ENCODE measurements around the gene JPT2.
"Not testable (repeated sequence)": the region's sequence is repeated elsewhere in the genome, so short reads cannot be mapped to it uniquely, and the experiment has no call there.

Gene JPT2

DNA sequence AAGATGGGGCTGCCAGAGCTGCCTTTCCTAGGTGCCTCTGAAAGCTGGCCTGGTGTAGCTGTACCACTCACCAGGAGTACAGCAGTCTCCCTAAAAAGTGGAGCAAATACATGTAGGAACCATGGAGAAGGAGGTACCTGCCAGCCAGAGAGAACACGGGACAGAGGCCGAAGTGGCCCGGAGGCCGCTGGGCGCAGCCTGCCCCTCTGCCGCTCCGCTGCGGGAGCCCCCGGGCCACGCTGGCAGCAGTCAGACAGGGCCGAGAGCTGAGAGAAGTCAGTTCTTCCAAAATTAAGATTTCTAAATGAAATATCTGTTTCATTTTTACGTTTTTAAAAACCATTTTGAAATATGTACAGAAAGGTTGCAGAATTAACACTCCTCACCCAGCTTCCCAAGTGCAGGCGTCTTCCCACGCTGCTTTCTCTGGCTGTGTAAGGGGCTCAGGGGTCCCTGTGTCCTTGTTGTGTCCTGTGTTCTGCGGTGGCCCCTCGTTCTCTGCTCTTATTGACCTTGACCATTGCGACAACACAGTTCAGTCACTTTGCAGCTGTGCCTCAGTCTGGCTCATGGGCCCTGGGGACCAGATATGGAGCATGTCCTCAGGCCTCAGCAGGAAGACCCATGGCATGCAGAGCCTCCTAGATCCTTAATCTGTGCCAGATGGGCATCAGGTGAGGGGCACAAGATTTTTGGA lies 32.9 kb downstream of the JPT2 start:
- no peak for DNase-seq

DNA sequence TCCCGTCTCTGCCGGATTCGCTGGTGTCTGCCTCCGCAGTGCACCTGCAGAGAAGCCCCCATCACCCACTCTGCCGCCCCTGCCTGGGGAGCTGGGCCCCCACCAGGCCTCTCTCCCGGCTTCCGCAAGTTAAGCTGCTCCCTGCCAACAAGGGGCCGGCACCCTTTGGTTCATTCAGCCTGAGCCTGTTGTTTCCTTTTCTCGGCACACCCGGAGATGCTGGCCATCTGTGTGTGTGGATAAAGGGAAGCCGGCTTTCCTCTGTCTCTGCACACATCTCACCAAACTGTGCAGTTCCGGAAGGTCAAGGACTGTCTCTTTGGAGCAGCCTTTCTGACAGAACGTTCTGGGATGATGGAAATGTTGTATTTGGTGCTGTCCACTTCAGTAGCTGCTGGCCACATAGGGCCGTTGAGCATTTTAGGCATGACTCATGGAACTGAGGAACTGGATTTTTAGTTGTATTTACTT lies 34.7 kb downstream of the JPT2 start:
- no peak for DNase-seq

DNA sequence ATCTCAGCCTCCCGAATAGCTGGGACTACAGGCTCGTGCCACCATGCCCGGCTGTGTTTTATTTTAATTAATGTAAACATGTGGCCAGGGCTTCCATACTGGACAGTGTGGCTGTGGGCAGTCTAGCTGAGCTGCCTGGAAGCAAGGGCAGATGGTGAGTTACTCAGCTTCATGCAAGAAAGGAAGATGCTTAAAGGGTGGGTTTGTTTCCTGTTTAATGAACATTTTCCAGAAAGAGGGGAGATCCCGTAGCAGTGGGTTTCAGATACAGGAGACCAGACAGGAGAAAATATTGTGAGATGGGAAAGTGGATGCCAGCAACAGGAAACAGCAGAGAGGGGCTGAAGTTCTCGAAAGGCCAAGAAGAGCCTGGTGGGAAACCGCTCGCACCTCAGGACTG lies 35.3 kb downstream of the JPT2 start:
- DNase-seq = no peak

DNA sequence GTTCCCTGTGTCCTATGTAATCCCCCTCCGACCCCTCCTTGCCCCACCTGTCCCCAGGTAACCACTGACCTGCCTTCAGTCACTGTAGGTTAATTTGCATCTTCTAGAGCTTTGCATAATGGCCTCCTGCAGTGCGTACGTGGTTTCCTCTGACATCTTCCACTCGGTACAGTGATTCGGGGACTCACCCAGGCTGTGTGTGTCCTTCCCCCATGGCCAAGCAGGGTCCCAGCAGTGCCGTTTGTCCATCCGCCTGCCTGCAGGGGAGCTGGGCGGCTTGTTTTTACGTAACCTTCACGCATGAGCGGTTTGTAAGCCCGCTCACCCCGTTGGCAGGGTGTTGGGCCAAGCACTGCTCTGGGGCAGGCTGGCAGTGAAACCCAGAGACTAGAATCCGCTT lies 35.9 kb downstream of the JPT2 start:
- DNase-seq = no peak

DNA sequence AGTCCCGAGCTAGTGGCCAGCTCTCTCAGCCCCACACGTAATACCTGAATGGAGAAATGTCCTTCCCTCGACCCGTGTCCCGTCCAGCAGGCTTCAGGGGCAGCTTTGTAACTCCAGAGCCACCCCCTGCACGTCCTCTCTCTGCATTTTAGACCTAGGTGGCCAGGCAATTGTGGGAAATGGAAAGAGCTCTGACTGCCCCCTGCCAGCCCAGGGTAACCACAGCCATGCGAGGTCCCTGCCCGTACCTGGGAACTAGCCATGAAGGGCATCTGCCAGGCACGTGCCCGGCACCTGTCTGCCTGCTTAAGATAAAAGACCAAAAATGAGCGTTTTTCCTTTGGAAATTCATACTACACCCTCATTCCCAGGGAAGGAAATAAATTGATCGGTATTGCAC lies 37.1 kb downstream of the JPT2 start:
- DNase-seq = no peak

DNA sequence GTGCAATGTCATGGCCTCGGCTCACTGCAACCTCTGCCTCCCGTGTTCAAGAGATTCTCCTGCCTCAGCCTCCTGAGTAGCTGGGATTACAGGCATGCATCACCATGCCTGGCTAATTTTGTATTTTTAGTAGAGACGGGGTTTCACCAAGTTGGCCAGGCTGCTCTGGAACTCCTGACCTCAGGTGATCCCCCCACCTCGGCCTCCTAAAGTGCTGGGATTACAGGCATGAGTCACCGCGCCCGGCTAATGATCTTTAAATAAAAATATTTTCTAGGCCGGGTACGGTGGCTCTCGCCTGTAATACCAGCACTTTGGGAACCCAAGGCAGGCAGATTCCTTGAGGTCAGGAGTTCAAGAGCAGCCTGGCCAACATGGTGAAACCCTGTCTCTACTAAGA lies 40.2 kb downstream of the JPT2 start:
- not testable (repeated sequence) for DNase-seq

DNA sequence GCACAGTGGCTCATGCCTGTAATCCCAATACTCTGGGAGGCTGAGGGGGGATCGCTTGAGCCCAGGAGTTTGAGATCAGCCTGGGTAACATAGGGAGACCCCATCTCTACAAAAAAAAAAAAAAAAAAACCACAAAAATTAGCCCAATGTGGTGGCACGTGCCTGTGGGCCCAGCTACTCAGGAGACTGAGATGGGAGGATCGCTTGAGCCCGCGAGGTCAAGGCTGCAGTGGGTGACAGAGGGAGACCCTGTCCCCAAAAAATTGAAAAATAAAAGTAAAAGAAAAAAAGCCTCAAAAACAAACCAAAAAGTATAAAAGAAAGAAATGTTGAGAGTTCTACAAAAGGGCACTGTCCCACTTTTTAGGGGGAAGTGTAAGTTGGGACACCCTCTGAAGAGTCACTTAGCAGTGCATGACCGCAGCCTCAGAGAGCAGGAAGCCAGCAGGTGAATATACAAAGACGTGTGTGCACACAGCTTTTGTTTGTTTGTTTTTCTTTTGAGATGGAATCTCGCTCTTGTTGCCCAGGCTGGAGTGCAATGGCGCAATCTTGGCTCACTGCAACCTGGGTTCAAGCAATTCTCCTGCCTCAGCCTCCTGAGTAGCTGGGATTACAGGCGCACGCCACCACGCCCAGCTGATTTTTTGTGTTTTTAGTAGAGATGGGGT lies 41.6 kb downstream of the JPT2 start:
- peak; percentile 41 for DNase-seq

DNA sequence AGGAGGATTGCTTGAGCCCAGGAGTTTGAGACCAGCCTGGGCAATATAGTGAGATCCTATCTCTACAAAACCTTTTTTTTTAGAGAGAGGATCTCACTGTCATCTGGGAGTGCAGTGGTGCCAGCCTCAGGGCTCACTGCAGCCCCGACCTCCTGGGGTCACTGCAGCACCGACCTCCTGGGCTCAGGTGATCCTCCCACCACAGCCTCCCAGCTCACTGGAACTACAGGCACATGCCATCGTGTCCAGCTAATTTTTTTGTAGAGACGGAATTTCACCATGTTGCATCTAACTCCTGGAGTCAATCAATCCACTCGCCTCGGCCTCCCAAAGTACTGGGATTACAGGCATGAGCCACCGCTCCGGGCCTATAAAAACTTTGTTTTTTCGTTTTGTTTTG lies 43.3 kb downstream of the JPT2 start:
- no peak for DNase-seq

DNA sequence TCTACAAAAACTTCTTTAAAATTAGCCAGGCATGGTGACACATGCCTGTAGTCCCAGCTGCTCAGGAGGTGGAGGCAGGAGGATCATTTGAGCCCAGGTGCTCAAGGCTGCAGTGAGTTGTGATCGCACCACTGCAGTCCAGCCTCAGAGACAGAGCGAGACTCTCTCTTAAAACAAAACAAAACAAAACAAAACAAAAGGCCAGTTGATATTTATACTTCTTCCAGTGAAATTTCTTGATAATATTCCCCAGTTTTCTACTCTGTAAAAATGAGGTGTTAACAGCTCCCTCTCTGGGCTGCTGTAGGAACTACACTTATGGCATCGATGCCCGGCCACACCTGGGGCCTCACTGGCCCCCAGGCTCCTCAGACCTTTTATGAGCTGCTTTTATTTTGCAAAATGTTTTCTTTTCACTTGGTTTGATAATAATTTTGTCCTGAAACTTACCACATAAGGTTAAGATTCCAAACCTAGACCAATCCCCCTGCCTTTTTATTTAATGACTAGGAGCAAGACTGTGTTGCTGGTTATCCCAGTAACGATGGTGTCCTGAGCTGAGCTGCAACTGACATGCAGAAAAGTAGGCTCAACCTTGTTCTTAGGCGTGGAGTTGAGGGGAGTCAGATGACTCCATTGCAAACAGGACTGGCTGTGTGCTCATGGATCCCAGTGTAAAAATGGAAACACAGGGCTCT lies 45.5 kb downstream of the JPT2 start:
- DNase-seq = no peak

DNA sequence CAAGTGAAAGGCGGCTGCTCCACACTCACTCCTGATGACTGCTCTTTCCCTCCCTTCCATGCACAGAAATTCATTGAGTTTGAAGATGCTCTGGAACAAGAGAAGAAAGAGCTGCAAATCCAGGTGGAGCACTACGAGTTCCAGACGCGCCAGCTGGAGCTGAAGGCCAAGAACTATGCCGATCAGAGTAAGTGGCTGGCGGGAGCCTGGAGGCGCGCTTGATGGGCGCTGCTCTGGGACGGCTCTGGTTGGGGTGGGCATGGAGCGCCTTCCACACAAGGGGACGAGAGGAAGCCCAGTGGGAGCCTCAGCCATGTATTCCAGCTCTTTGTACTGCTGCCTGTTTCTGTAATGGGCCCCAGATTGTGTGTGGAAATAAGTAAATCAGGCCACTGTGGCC lies 46.4 kb downstream of the JPT2 start:
- no peak for DNase-seq

DNA sequence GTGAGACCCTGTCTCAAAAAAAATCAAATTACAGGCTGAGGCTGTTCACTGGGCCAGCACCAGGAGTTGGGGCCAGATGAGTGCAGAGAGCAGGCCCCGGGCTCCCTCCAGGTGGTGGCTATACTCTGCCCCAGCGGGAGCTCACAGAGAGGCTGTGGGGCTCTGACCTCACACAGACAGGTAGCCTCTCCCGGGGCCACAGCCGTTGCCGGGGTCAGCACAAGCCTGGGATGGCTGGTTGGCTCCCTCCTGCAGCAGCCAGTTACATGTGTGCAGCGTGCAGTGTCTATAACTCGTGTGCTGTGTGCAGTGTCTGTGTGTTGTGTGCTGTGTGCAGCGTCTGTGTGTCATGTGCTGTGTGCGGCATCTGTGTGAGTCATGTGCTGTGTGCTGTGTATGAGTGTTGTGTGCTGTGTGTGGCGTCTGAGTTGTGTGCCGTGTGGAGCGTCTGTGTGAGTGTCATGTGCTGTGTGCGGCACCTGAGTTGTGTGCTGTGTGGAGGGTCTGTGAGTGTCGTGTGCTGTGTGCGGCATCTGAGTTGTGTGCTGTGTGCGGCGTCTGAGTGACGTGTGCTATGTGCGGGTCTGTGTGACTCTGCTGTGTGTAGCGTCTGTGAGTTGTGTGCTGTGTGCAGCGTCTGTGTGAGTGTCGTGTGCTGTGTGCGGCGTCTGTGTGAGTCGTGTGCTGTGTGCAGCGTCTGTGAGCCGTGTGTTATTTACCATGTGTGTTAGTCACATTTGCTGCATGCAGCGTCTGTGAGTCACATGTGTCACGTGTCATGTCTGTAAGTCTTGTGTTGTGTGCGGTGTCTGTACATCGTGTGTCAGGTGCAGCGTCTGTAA lies 48.8 kb downstream of the JPT2 start:
- no peak for DNase-seq

DNA sequence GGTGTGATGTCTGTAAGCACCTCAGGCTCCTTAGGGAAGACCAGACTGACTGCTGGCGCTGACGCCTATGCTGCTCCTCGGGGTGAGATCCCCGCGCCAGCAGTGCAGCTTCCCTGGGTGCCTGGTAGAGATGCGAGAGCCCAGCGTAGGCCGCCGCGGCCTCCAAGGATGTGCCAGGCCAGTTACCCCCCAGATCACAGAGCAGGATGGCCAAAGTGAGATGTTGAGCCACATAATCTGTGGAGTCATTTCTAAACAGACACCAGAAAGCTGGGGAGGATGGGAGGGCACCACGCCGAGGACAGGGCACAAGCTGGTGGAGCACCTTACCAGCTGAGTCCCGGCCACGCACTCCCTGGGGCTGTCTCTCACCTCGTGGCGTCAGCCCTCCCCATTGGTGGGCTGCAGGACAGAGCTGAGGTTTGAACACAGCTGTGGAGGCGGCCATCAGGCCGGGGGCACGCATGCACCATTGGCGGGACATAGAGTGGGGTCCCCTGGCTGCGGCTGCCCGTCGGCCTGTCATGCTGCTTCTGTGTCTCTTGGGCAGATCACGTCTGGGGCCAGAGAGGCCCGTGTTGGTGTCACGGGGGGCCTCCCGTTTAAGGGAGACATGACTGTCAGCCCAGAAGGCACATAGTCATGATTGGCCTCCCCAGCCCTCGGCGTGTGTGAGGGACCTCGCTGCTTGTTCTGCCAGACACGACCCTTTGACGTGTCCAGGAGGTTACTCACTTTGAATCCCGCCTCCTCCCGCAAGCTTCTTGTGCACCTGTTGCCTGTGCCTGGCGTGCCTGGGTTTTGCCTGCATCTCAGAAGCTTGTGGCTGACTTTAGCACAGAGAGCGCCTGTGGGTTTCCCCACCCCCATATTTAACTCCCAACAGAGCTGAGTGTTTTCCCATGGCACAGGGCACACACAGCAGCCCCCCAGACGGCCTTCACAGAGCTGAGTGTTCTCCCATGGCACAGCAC lies 49.9 kb downstream of the JPT2 start:
- DNase-seq = no peak

DNA sequence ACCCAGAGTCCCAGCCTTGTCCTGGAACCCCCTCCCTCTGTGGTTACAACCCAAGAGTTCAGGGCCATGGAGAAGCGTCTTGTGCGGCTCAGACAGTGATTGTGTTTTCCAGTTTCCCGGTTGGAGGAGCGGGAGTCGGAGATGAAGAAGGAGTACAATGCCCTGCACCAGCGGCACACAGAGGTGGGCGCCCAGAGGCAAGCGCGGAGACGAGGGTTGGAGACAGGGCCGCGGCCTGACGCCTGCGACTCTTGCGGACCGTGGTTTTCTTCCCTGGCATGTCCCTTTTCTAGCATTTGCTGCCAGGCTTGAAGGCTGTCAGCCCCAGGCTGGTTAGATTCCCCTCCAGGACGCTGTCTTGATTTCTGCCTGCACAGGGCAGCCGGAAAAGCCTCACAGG lies 50.9 kb downstream of the JPT2 start:
- DNase-seq = no peak

DNA sequence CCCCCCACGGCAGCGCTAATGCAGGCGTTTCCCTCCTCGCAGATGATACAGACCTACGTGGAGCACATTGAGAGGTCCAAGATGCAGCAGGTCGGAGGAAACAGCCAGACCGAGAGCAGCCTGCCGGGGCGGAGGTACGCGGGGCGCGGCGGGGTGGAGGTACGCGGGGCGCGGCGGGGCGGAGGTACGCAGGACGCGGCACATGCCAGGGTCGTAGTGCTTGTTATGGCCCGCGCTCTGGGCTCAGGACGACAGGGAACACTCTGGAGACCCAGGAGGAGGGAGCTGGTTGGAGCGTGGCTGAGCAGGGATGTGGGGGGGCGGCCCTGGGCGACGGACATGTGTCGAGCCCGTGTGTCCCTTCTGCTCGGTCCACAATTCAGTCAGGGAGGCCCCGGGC lies 51.4 kb downstream of the JPT2 start:
- no peak for DNase-seq

DNA sequence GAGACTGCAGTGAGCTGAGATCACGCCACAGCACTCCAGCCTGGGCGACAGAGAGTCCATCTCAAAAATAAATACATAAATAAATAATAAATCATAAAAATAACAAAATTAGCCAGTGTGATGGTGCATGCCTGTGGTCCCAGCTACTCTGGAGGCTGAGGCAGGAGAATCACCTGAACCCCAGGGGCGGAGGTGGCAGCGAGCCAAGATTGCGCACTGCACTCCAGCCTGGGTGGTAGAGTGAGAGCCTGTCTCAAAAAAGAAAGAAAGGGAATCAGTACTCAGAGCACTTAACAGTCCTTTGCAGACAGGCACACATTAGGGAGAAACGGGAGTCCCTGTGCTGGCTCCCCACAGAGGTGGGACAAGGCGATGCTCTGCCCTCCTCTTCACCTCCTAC lies 53.0 kb downstream of the JPT2 start:
- no peak for DNase-seq

DNA sequence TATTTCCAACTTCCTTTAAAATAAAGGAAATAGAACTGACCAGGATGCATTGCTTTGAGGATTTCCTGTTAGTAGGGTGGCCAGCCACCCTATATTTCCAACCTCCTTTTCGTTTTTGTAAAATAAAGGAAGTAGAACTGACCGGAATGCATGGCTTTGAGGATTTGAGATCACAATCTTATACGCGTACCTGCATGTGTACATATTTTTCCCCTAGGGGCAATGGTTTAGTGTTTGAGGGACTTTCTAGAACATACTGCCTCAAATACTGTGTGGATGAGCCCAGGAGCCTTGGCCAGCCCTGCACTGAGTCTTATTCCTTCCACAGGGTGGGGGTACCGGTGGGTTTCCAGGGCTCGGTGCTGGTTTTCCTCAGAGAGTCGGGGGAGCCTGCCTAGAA lies 53.5 kb downstream of the JPT2 start:
- DNase-seq = no peak

DNA sequence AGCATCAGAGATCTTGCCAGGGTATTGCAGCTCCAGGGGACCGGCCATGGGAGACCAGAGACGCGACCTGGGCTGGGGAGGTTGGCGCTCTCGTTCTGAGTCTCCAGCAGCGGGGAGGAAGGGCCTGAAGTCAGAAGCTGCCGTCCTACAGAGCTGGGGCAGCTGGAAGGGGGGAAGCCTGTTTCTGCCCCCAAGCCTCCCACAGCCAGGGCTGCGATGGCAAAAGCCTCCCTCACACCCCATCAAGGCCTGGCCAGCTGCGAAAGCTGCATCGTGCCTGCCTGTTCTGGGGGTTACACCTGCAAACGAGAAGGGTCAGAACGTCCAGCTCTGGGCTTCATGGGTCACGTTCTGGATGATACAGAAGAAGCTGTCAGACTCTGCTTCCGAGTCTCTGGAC lies 54.0 kb downstream of the JPT2 start:
- no peak for DNase-seq

DNA sequence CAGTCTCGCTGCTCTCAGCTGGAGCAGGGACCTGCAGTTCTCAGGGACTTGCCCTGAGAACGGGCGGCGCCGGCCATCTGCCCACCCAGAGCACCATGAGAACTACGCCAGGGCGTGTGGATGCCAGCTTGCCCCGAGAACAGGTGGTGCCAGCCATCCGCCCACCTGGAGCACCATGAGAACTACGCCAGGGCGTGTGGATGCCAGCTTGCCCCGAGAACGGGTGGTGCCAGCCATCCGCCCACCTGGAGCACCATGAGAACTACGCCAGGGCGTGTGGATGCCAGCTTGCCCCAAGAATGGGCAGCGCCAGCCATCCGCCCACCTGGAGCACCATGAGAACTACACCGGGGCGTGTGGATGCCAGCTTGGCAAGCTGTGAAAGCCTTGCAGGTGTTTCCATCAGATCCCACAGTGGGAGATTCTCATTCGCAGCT lies 54.5 kb downstream of the JPT2 start:
- not testable (repeated sequence) for DNase-seq

DNA sequence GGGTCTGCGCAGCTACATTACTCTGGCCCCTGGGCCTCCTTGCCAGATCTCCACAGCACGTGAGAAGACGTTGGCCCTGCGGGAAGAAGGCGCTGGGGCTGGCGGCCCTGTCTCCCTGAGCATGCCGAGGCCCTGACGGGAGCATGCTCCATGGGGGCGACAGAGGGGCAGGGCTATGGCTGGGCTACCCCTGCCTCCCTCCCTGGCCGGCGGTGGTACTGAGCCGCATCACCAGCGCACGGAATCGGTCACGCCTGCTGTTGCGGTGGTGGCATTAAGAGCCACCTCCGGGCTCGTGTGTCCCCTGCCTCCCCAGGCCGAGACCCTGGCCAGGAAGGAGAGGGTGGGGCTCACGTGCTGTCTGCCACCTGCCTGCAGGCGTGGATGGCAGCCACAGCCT lies 56.0 kb downstream of the JPT2 start:
- no peak for DNase-seq

DNA sequence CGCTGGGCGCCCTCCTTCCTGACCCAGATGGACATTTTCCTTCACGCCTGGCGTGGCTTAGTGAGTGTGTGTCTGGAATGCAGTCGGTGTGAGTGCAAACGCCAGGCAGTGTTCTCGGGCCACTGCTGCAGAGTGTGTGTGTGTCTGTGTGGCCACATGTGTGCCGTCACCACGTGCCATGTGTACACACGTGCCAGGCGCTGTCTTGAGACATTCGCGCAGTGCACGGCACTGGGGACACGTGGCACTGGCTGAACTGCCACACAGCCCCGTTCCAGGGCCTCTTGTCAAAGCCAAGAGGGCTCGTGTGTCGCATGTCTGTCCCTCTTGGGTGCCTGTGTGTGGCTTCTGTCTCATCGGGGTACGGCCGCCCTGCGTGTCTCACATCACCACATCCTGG lies 56.7 kb downstream of the JPT2 start:
- no peak for DNase-seq

DNA sequence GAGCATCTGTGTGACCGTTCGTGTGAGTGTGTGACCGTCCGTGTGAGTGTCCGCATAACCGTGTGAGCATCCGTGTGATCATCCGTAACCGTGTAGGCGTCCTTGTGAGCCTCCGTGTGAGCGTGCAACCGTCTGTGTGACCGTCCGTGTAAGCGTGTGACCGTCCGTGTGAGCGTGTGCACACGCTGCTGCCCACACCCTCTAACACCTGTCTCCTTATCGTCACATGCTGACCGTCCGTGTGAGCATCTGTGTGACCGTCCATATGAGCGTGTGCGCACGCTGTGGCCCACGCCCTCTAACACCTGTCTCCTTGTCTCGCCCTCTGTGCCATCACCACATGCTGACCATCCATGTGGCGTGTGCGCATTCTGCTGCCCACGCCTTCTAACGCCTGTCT lies 62.2 kb downstream of the JPT2 start:
- no peak for DNase-seq

All from SHP77 treated with DMSO at 0.1 percent for 48 hours (cell line).